Measurements from ENCODE around the gene CMSS1.
"Not testable (repeated sequence)": the region's sequence is repeated elsewhere in the genome, so short reads cannot be mapped to it uniquely, and the experiment has no call there.

The CMSS1 gene

DNA sequence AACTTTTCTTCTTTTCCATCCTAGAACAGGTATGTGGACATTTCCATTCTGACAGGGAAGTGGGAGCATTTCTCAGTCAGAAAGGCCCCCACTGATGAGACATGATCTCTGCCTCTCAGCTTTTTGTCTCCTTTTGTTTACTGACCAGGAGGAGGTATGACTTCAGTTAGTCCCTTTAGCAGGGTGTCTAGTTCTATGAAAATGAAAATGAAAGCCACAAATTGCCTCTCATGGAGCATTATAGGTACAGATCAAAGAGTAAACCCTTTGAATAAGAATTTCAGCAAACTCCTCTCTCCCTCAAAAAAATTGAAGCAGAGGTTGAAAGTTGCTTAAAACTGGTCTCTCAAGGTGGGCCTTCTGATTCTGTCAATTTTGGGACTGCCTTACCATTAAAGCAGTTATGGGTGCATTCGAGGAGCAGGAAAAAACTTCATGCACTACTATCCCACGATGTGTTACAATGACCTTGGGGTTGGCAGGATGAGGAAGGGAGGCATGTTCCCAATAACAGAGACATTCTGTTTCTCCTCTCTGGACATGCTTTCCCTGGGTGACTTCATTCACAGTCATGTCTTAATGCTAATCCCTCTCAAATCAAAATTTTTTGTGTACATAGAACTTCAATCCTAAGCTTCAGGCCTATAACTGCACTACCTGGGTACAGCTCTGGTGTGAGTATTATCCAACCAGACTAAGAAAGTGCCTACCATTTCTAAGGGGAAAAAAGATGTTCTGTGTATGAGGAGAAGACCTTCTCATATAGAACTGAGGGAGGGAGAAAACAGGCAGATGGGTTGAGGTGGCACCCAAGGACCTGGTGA is 392.5 kb downstream of the CMSS1 start:
- DNase-seq = no peak

DNA sequence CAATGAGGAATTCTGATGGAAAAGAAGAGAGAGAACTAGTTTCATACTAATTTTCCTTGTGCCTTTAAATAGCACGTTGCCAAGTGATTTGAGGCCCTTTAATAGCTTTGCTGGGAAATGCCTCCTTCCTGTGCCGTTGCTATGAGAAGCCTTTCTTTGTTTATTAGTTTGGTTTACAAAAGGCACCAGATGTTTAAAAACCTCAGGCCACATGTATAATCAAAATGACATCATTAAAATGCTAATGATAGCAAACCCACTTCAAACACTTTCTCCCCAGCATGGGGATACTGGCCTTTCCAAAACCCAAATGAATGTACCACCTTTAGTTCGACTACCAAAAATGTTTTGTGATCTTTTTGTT is 393.1 kb downstream of the CMSS1 start:
- no peak for DNase-seq

DNA sequence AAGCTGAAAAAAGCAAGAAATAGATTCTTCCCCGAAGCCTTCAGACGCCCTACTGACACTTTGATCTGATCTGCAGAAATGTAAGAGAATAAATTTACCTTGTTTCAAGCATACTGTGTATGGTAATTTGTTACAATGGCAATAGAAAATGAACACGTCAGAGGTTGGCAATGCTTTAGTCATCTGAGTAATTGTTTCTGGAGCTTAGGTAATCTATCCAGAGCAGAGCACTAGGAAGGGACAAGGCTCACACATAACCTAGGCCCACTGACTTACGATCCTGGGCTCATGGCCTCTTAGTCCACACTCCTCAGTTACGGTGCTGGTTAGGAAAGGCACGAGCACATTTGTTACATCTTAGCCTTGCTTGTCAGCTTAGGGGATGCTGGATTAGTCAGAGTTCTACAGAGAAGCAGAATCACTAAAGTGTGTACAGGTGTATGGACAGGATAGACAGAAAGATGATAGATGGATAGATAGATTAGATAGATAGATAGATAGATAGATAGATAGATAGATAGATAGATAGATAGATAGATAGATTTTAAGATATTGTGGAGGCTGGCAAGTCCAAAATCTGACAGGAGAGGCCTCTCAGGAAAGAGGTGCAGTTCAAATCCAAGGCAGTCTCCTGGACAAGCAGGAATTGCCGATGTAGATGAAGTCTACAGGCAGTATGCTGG is 396.4 kb downstream of the CMSS1 start:
- DNase-seq = no peak

DNA sequence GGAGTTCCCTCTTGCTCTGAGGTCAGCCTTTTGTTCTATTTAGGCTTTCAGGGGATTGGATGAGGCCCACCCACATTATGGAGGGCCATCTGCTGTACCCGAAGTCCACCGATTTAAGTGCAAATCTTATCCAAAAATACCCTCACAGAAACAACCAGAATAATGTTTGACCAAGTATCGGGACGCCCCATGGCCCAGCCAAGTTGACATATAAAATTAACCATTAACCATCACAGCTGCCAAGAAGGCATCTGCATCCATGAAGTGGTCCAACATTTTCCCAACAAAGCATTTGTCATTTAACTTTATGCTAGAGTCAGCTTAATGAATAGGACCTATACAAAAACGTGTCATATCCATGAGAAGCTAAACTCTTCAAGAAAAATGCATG is 396.9 kb downstream of the CMSS1 start:
- no peak for DNase-seq

DNA sequence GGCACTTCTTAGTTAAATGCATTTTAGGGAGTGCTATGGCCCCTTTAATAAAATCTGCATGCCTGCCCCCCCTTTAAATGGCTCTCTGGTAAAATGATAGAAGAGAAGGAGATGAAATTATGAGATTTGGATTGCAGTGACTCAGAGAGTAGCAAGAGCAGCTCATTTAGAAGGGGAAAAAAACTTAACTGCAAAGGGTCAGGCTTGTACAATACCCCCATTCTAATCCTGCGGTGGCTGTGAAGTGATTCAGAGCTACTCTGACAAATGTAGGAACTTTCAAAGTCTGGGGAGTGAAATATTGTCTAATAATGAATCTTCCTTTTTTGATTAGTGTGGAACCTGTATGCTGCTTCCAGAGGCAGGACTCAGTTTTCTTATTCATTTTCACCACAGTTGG is 399.1 kb downstream of the CMSS1 start:
- DNase-seq = no peak

DNA sequence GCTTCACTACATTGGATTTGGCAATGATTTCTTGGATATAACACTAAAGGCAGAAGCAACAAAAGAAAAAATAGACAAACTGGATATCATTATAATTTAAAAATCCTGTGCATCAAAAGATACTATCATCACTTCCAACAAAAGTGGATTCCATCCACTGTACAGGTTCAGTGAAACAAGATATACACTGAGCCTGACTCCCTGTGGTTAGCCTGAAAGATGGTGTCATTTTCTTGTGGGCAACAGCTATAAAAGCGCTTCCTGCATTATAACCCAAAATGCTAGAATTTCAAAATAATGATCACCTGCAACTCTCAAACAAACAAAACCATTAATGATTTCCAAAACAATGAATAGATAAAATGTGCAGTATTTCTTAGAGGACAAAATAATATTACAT is 403.5 kb downstream of the CMSS1 start:
- DNase-seq = no peak

DNA sequence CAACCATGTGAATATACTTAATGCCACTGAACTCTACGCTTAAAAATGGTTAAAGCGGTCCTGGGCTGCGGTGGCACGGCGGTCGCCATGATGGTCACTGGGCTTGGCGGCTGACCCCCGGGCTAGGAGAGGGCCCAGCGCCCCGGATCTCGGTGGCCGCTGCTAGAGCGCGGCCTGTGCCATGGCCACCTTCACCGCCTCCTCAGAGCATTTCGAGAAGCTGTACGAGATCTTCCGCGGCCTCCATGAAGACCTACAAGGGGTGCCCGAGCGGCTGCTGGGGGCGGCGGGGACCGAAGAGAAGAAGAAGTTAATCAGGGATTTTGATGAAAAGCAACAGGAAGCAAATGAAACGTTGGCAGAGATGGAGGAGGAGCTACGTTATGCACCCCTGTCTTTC is 407.5 kb downstream of the CMSS1 start:
- no peak for DNase-seq

DNA sequence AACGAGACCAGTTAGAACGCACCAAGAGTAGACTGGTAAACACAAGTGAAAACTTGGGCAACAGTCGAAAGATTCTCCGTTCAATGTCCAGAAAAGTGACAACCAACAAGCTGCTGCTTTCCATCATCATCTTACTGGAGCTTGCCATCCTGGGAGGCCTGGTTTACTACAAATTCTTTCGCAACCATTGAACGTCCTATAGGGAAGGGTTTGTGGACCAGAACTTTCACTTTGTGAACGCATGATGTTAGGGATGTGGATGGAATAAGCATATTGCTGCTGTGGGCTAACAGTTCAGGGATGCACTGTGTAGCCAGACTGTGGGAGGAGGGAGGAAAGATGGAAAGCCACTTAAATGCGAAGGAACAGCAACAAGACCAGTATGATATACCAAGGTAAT is 408.2 kb downstream of the CMSS1 start:
- DNase-seq = no peak

DNA sequence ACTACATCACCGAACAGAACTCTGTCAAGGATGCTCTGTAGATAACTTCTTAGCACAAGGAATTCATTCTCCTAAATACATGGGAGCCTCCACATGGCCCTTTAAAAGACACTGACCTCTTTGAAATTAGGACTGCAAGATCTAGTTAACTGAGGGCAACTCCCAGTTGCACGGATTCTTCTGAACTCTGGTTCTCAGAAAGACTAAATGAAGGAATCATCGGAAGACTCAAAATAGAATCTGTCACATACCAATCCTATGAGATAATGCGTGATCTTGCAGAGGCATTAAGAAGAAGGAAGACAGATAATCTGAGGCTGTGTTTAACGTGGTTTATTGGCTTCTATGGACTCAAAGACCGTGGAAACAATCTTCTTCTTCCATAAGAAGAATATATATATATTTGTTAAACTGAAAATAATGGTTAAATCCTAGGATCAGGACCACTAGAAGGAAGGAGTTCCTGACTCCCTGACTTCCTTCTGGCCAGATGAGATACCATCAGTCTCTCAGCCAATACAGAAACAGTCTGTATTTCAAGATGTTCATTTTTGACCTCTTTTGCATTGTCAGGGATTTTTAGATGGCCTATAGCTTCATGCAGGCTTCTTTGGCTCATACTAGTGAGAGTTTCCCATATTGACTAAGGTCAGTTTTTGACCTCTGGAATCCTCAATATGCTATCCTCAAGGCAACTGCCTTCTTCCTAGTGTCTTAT is 409.2 kb downstream of the CMSS1 start:
- no peak for DNase-seq

DNA sequence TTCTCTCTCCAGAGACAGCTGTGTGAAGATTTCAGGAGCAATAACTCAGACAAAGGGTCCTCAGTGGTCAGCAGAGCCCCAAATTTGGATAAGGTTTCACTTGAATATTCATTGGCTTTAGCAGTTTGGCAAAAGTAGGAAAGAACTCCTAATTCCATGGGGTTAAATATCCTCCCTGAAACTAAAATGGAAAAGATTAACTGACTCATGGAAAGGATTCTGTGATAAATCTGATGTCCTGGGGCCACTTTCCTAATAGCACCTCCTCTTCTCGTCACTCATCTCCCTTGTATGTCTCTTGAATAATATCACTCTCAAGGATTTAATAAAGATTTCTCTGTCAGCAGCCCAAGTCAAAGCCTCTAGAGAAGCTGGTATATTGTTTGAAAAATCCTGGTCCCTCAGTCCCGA is 409.9 kb downstream of the CMSS1 start:
- no peak for DNase-seq

DNA sequence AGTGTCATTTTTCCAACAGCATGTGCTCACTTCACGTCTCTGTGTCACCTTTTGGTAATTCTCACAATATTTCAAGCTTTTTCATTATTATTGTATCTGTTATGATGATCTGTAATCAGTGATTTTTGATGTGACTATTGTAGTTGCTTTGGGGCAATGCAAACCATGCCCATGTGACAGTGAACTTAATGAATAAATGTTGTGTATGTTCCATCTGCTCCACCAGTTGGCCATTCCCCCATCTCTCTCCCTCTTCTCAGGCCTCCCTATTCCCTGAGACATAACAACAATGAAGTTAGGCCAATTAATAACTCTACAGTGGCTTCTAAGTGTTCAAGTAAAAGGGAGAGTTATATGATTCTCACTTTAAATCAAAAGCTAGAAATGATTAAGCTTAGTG is 410.6 kb downstream of the CMSS1 start:
- DNase-seq = no peak

DNA sequence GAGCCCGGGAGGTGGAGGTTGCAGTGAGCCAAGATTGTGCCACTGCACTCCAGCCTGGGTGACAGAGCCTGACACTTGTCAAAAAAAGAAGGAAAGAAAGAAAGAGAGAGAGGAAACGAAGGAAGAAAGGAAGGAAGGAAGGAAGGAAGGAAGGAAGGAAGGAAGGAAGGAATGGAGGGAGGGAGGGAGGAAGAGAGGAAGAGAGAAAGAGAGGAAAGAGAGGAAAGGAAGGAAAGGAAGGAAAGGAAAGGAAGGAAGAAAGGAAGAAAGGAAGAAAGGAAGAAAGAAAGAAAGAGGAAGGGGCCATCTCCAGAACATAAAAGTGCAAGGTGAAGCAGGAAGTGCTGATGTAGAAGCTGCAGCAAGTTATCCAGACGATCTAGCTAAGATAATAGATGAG is 411.5 kb downstream of the CMSS1 start:
- not testable (repeated sequence) for DNase-seq

DNA sequence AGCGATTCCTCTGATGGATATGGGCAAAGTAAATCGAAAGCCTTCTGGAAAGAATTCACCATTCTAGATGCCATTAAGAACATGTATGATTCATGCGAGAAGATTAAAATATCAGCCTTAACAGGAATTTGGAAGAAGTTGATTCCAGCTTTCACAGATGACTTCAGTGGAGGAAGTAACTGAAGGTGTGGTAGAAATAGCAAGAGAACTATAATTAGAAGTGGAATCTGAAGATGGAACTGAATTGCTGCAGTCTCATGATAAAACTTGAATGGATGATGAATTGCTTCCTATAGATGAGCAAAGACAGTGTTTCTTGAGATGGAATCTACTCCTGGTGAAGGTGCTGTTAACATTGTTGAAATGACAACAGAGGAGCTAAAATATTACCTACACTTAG is 413.0 kb downstream of the CMSS1 start:
- no peak for DNase-seq

Data from cortex of kidney (tissue), 1 donor.